ENCODE data around the gene NCKAP5L.
A peak's percentile ranks its signal among the peaks of the same experiment; 100 is the strongest.

NCKAP5L gene

DNA sequence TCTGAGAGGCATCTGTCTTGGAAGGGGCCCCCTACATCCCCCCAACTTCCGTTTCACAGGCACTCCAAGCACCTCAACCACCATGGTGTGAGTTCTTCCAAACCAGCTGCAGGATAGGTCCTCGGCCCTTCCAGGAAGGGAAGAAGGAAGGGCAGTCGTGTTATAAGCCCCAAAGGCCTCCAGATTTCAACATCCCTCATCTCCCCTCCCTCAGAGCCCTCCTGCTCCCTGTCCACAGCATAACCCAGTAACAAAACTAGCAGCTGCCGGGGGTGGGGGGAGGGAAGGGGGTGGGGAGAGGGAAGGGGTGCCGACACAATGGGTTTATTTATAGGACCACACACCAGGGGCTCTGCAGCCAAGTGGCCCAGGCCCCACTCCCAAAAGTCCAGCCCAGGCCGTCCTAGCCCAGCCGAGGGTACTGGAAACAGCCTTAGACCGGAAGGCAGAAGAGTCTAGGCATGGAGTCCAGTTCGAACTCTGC, 18.3 kb downstream of the NCKAP5L start:
- no peak overlapping the region for H3K4ac ChIP-seq (ENCODE audit: low read length)
- no peak overlapping the region for H2BK12ac ChIP-seq (ENCODE audit: low read length)
- no peak overlapping the region for H2BK120ac ChIP-seq (ENCODE audit: low read depth, low read length)
- peak overlapping the region; percentile 49 for H3K18ac ChIP-seq (ENCODE audit: low read length)
- H3K9me3 ChIP-seq (replicated peaks in 1 of 2; ENCODE audit: control insufficient read depth in 2 of 2, insufficient read depth in 1 of 2, low read depth in 1 of 2, low read length in 2 of 2) = no peaks in the 10 kb centered on the region
- H2BK15ac ChIP-seq (ENCODE audit: low read length) = no peak overlapping the region
- DNase-seq (ENCODE audit: low spot score) = no peak
- WGBS, 2 donors (ENCODE audit: extremely low coverage in 2 of 2, insufficient read length in 2 of 2, insufficient replicate concordance in 1 of 2) = no CpG with 5 or more reads among the region's 9 CpGs
- H2AFZ ChIP-seq (ENCODE audit: low read length) = peak overlapping the region; percentile 76
- H3K14ac ChIP-seq (ENCODE audit: low read length) = no peak overlapping the region
- H3K36me3 ChIP-seq (replicated peaks in 1 of 2; ENCODE audit: control insufficient read depth in 2 of 2, insufficient read depth in 2 of 2, low read length in 2 of 2) = peaks cover 2 to 33% of the 10 kb centered on the region in 2 donors
- peak overlapping the region; percentile 53 for H3K4me2 ChIP-seq (ENCODE audit: insufficient read depth, low read length, poor library complexity, severe bottlenecking)
- no peaks in the 10 kb centered on the region for H3K27me3 ChIP-seq (ENCODE audit: control insufficient read depth in 3 of 3, insufficient read depth in 3 of 3, low read depth in 1 of 3, low read length in 3 of 3)
- peaks cover 5% of the 10 kb centered on the region for H3K79me1 ChIP-seq (ENCODE audit: low read depth, low read length)
- H4K91ac ChIP-seq (ENCODE audit: low read depth, low read length, poor library complexity) = no peak overlapping the region
- no peak overlapping the region for H4K8ac ChIP-seq (ENCODE audit: low read depth, low read length)
- peak overlapping the region; percentile 91 for H2BK5ac ChIP-seq (ENCODE audit: low read length)
- peaks cover 35 to 36% of the 10 kb centered on the region in 2 donors for H3K4me1 ChIP-seq (ENCODE audit: control insufficient read depth in 2 of 2, insufficient read depth in 1 of 2, low read depth in 1 of 2, low read length in 2 of 2)
- H3K9ac ChIP-seq (ENCODE audit: low read depth, low read length, poor library complexity) = no peak overlapping the region
- H3K4me3 ChIP-seq (ENCODE audit: low read length in 2 of 2) = peak overlapping the region in 1 of 2 donors; percentile 35
- no peak overlapping the region for H2AK5ac ChIP-seq (ENCODE audit: low read depth, low read length)
- no peak overlapping the region for H3K23ac ChIP-seq (ENCODE audit: low read depth, low read length, poor library complexity)
- H3K27ac ChIP-seq (replicated peaks; ENCODE audit: low read length) = peak overlapping the region; percentile 96

DNA sequence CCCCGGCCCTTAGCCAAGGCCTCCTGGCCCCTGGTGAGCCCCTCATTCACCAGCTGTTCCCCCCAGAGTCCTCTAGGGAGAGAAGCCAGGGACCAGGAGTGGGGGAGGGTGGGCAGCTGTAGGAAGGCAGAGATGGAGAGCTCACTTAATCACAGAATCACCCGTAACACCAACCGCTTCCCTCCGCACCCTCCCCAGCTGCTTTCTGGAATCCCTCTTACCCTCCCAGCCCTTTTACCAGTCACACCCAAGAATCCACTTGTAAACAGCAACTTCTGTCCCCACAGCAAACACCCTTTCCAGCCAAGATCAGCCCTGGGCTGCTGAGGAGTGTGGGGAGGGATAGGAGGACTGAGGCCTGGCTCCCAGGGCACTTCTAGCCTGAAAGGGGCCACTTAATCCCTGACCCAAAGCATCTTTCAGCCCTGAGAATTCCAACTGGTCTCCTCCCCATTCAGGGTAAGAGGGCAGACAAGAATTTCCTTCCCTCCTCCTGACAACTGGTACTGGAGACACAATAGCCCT, 18.8 kb downstream of the NCKAP5L start:
- H3K14ac ChIP-seq (ENCODE audit: low read length) = peak overlapping the region; percentile 59
- peak overlapping the region; percentile 91 for H2BK5ac ChIP-seq (ENCODE audit: low read length)
- DNase-seq (ENCODE audit: low spot score) = peak; percentile 54
- H3K4ac ChIP-seq (ENCODE audit: low read length) = peak overlapping the region; percentile 76
- peak overlapping the region; percentile 100 for H3K18ac ChIP-seq (ENCODE audit: low read length)
- H2AK5ac ChIP-seq (ENCODE audit: low read depth, low read length) = peak overlapping the region; percentile 99
- H3K4me2 ChIP-seq (ENCODE audit: insufficient read depth, low read length, poor library complexity, severe bottlenecking) = peak overlapping the region; percentile 53
- peak overlapping the region; percentile 97 for H2BK15ac ChIP-seq (ENCODE audit: low read length)
- no CpG with 5 or more reads among the region's 4 CpGs for WGBS, 2 donors (ENCODE audit: extremely low coverage in 2 of 2, insufficient read length in 2 of 2, insufficient replicate concordance in 1 of 2)
- peak overlapping the region; percentile 88 for H4K8ac ChIP-seq (ENCODE audit: low read depth, low read length)
- H2BK120ac ChIP-seq (ENCODE audit: low read depth, low read length) = peak overlapping the region; percentile 83
- H3K9me3 ChIP-seq (replicated peaks in 1 of 2; ENCODE audit: control insufficient read depth in 2 of 2, insufficient read depth in 1 of 2, low read depth in 1 of 2, low read length in 2 of 2) = no peaks in the 10 kb centered on the region
- peaks cover 5 to 33% of the 10 kb centered on the region in 2 donors for H3K36me3 ChIP-seq (replicated peaks in 1 of 2; ENCODE audit: control insufficient read depth in 2 of 2, insufficient read depth in 2 of 2, low read length in 2 of 2)
- H3K4me1 ChIP-seq (ENCODE audit: control insufficient read depth in 2 of 2, insufficient read depth in 1 of 2, low read depth in 1 of 2, low read length in 2 of 2) = peaks cover 35 to 36% of the 10 kb centered on the region in 2 donors
- peak overlapping the region; percentile 76 for H2AFZ ChIP-seq (ENCODE audit: low read length)
- H3K27me3 ChIP-seq (ENCODE audit: control insufficient read depth in 3 of 3, insufficient read depth in 3 of 3, low read depth in 1 of 3, low read length in 3 of 3) = no peaks in the 10 kb centered on the region
- peak overlapping the region; percentile 60 for H4K91ac ChIP-seq (ENCODE audit: low read depth, low read length, poor library complexity)
- no peak overlapping the region for H3K23ac ChIP-seq (ENCODE audit: low read depth, low read length, poor library complexity)
- H3K79me1 ChIP-seq (ENCODE audit: low read depth, low read length) = peaks cover 5% of the 10 kb centered on the region
- H3K4me3 ChIP-seq (ENCODE audit: low read length in 2 of 2) = peak overlapping the region in 1 of 2 donors; percentile 35
- H3K9ac ChIP-seq (ENCODE audit: low read depth, low read length, poor library complexity) = peak overlapping the region; percentile 64
- H3K27ac ChIP-seq (replicated peaks; ENCODE audit: low read length) = peak overlapping the region; percentile 96
- peak overlapping the region; percentile 64 for H2BK12ac ChIP-seq (ENCODE audit: low read length)

DNA sequence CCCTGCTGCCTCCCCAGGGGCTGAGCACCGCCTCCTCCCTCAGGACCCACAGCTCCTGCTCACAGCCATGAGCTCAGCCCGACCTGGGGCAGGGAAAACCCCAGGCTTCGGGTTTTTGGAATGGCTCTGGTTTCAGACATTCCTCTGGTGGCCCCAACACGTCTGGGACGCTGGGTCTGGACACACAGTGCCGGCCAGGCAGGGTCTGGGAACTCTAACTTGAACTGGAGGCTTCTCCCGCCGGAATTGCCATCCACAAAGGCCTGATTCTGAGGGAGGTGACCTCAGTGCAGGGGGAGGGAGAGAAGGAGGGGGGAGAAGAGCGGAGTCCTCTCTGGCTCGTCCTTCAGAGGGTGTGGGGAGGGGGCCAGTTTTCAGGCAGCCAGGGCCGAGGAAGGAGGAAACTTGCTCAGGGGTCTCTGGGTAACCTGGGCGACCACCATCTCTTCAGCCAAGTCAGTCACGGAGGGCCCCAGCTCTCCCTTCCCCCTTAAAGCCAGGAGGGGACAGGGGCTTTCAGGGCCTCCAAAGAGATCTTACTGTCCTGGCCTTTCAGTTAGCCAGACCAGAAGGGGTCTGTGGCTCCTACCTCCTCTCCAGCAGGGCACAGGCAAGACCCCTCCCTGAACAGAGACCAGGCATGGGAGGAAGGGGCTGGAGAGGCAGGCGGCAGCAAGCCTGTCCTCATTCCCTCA, 19.4 kb downstream of the NCKAP5L start:
- peak overlapping the region; percentile 100 for H3K18ac ChIP-seq (ENCODE audit: low read length)
- peaks cover 35 to 36% of the 10 kb centered on the region in 2 donors for H3K4me1 ChIP-seq (ENCODE audit: control insufficient read depth in 2 of 2, insufficient read depth in 1 of 2, low read depth in 1 of 2, low read length in 2 of 2)
- peak overlapping the region; percentile 76 for H2AFZ ChIP-seq (ENCODE audit: low read length)
- H2BK5ac ChIP-seq (ENCODE audit: low read length) = peak overlapping the region; percentile 91
- H2BK15ac ChIP-seq (ENCODE audit: low read length) = peak overlapping the region; percentile 97
- H3K36me3 ChIP-seq (replicated peaks in 1 of 2; ENCODE audit: control insufficient read depth in 2 of 2, insufficient read depth in 2 of 2, low read length in 2 of 2) = peaks cover 9 to 39% of the 10 kb centered on the region in 2 donors
- peak overlapping the region; percentile 76 for H3K4ac ChIP-seq (ENCODE audit: low read length)
- peak overlapping the region; percentile 64 for H3K9ac ChIP-seq (ENCODE audit: low read depth, low read length, poor library complexity)
- H2BK12ac ChIP-seq (ENCODE audit: low read length) = peak overlapping the region; percentile 87
- H4K8ac ChIP-seq (ENCODE audit: low read depth, low read length) = peak overlapping the region; percentile 88
- H3K23ac ChIP-seq (ENCODE audit: low read depth, low read length, poor library complexity) = no peak overlapping the region
- DNase-seq (ENCODE audit: low spot score) = no peak
- H3K4me2 ChIP-seq (ENCODE audit: insufficient read depth, low read length, poor library complexity, severe bottlenecking) = peak overlapping the region; percentile 53
- peak overlapping the region in 1 of 2 donors; percentile 35 for H3K4me3 ChIP-seq (ENCODE audit: low read length in 2 of 2)
- peak overlapping the region; percentile 99 for H2AK5ac ChIP-seq (ENCODE audit: low read depth, low read length)
- no peaks in the 10 kb centered on the region for H3K9me3 ChIP-seq (replicated peaks in 1 of 2; ENCODE audit: control insufficient read depth in 2 of 2, insufficient read depth in 1 of 2, low read depth in 1 of 2, low read length in 2 of 2)
- peak overlapping the region; percentile 96 for H3K27ac ChIP-seq (replicated peaks; ENCODE audit: low read length)
- H3K79me1 ChIP-seq (ENCODE audit: low read depth, low read length) = peaks cover 5% of the 10 kb centered on the region
- H3K14ac ChIP-seq (ENCODE audit: low read length) = peak overlapping the region; percentile 59
- H3K27me3 ChIP-seq (ENCODE audit: control insufficient read depth in 3 of 3, insufficient read depth in 3 of 3, low read depth in 1 of 3, low read length in 3 of 3) = no peaks in the 10 kb centered on the region
- H2BK120ac ChIP-seq (ENCODE audit: low read depth, low read length) = peak overlapping the region; percentile 83
- peak overlapping the region; percentile 60 for H4K91ac ChIP-seq (ENCODE audit: low read depth, low read length, poor library complexity)
- no CpG with 5 or more reads among the region's 14 CpGs for WGBS, 2 donors (ENCODE audit: extremely low coverage in 2 of 2, insufficient read length in 2 of 2, insufficient replicate concordance in 1 of 2)

DNA sequence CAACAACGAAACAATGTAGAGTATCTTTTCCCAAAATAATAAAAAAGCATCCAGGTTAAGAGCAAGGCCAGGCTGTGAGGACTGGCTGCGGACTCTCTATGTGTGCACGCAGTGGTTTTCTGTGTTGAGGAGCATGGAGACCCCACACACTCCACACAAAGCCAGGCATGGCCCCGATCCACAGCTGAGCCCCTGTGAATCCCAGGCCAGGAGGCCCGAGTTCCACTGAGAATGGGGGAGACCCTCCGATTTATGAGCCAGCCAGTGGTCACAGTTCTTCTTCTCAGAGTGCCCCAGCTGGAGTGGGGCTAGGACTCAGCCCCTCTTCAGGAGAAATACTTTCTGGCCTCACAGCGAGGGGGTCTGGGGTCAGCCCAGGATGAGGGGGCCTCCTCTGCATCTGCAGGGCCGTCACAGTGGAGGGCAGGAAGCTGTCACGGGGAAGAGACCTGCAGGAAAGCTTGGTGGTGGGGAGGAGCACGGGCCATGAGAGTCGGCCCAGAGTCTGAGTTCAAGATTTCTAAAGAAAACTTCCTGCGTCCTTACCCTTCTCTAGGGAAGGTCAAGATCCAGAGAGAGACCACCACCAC, 20.1 kb downstream of the NCKAP5L start:
- Histone ChIP-seq H3K27me3 (ENCODE audit: control insufficient read depth in 3 of 3, insufficient read depth in 3 of 3, low read depth in 1 of 3, low read length in 3 of 3) (no peaks in the 10 kb centered on the region), H4K91ac (ENCODE audit: low read depth, low read length, poor library complexity) (no peak overlapping the region), H3K9ac (ENCODE audit: low read depth, low read length, poor library complexity) (no peak overlapping the region), H3K14ac (ENCODE audit: low read length) (peak overlapping the region; percentile 9), H2BK12ac (ENCODE audit: low read length) (no peak overlapping the region), H2AK5ac (ENCODE audit: low read depth, low read length) (peak overlapping the region; percentile 99), H3K4me1 (ENCODE audit: control insufficient read depth in 2 of 2, insufficient read depth in 1 of 2, low read depth in 1 of 2, low read length in 2 of 2) (peaks cover 35 to 36% of the 10 kb centered on the region in 2 donors), H2BK120ac (ENCODE audit: low read depth, low read length) (no peak overlapping the region), H2BK5ac (ENCODE audit: low read length) (peak overlapping the region; percentile 91), H4K8ac (ENCODE audit: low read depth, low read length) (no peak overlapping the region), H3K79me1 (ENCODE audit: low read depth, low read length) (peaks cover 5% of the 10 kb centered on the region), H3K23ac (ENCODE audit: low read depth, low read length, poor library complexity) (no peak overlapping the region), H3K18ac (ENCODE audit: low read length) (peak overlapping the region; percentile 100), H3K27ac (replicated peaks; ENCODE audit: low read length) (peak overlapping the region; percentile 96), H3K4me2 (ENCODE audit: insufficient read depth, low read length, poor library complexity, severe bottlenecking) (no peak overlapping the region), H3K4ac (ENCODE audit: low read length) (peak overlapping the region; percentile 5), H2AFZ (ENCODE audit: low read length) (peak overlapping the region; percentile 76), H2BK15ac (ENCODE audit: low read length) (peak overlapping the region; percentile 97), H3K9me3 (replicated peaks in 1 of 2; ENCODE audit: control insufficient read depth in 2 of 2, insufficient read depth in 1 of 2, low read depth in 1 of 2, low read length in 2 of 2) (no peaks in the 10 kb centered on the region), H3K36me3 (replicated peaks in 1 of 2; ENCODE audit: control insufficient read depth in 2 of 2, insufficient read depth in 2 of 2, low read length in 2 of 2) (peaks cover 14 to 45% of the 10 kb centered on the region in 2 donors), H3K4me3 (ENCODE audit: low read length in 2 of 2) (peak overlapping the region in 1 of 2 donors; percentile 35)
- no peak for DNase-seq (ENCODE audit: low spot score)
- no CpG with 5 or more reads among the region's 12 CpGs for WGBS, 2 donors (ENCODE audit: extremely low coverage in 2 of 2, insufficient read length in 2 of 2, insufficient replicate concordance in 1 of 2)
